Measurements from ENCODE around the gene CAMKK2.
"Not testable (repeated sequence)": the region's sequence is repeated elsewhere in the genome, so short reads cannot be mapped to it uniquely, and the experiment has no call there.

CAMKK2 gene

DNA sequence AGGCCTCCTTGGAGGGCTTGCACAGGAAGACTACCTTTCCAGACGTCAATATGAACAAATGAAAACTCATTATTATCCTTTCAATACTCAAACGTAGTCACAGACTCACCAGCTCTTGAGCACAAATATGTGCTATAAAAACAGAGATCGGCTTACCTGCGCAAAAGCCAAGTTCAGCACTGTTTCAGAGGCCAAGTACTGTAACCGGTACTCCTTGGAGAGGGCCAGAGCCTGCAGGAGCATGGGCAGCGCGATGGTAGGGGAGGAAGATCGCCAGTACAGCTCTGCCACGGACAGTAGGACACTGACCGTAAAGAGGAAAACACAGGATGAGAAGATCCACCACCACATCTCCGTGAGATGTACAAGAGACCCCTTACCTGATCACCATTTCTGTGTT, 21.6 kb upstream of the CAMKK2 start:
- TF ChIP-seq, protein P1, sequence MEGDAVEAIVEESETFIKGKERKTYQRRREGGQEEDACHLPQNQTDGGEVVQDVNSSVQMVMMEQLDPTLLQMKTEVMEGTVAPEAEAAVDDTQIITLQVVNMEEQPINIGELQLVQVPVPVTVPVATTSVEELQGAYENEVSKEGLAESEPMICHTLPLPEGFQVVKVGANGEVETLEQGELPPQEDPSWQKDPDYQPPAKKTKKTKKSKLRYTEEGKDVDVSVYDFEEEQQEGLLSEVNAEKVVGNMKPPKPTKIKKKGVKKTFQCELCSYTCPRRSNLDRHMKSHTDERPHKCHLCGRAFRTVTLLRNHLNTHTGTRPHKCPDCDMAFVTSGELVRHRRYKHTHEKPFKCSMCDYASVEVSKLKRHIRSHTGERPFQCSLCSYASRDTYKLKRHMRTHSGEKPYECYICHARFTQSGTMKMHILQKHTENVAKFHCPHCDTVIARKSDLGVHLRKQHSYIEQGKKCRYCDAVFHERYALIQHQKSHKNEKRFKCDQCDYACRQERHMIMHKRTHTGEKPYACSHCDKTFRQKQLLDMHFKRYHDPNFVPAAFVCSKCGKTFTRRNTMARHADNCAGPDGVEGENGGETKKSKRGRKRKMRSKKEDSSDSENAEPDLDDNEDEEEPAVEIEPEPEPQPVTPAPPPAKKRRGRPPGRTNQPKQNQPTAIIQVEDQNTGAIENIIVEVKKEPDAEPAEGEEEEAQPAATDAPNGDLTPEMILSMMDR (IDR thresholded peaks at IDR 0.05; ENCODE audit: extremely low read depth, missing control alignments): no peak
- DNase-seq (ENCODE audit: low spot score): no peak

DNA sequence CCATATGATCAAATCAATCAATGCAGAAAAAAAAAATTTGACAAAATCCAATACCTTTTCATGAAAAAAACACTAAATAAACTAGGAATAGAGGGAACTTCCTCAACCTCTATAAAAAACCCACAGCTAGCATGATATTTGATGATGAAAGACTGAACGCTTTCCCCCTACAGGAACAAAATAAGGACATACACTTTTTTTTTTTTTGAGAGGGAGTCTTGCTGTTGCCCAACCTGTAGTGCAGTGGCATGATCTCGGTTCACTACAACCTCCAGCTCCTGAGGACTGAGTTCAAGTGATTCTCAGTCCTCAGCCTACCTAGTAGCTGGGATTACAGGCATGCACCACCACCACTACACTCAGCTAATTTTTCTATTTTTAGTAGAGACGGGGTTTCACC, 17.9 kb upstream of the CAMKK2 start:
- TF ChIP-seq, protein P1 (IDR thresholded peaks at IDR 0.05; ENCODE audit: extremely low read depth, missing control alignments): no peak
- no peak for DNase-seq (ENCODE audit: low spot score)

DNA sequence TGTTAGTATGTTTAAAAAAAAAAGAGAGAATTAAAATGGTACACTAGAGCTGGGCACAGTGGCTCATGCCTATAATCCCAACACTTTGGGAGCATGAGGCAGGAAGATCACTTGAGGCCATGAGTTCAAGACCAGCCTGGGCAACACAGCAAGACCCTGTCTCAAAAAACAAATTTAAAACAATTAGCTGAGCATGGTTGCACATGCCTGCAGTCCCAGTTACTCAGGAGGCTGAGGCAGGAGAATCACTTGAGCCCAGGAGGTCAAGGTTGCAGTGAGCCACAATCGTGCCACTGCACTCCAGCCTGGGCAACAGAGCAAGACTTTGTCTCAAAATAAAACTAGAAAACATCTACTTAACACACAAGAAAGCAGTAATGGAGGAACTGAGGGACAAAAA, 13.7 kb upstream of the CAMKK2 start:
- not testable (repeated sequence) for DNase-seq (ENCODE audit: low spot score)

DNA sequence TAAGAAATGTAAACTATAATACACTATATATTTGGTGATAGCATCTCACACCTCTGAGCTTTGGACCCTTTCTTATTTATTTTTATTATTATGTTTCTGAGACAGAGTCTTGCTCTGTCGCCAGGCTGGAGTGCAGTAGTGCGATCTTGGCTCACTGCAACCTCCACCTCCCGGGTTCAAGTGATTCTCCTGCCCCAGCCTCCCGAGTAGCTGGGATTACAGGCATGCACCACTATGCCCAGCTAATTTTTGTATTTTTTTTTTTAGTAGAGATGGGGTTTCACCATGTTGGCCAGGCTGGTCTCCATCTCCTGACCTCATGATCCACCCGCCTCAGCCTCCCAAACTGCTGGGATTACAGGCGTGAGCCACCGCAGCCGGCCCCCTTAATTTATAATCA, 10.9 kb upstream of the CAMKK2 start:
- not testable (repeated sequence) for DNase-seq (ENCODE audit: low spot score)

DNA sequence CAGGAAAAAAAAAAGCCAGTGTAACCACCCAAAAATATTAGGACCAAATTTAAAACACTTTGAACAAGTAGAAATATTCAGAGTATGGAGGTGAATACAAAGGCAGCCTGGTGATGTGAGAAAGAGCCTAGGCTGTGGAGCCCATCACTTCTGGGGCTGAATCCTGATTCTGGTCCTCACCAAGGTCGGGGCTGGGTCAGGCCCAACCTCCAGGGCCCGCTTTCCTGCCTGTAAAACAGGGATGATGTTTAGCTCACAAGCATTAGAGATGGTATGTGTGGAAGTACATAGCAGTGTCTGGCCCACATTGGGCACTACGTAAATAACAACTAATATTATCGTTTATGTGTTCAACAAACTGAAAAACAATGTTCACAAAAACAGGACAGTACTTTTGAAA, 7.8 kb upstream of the CAMKK2 start:
- TF ChIP-seq, protein P1 (IDR thresholded peaks at IDR 0.05; ENCODE audit: extremely low read depth, missing control alignments): no peak
- no peak for DNase-seq (ENCODE audit: low spot score)

DNA sequence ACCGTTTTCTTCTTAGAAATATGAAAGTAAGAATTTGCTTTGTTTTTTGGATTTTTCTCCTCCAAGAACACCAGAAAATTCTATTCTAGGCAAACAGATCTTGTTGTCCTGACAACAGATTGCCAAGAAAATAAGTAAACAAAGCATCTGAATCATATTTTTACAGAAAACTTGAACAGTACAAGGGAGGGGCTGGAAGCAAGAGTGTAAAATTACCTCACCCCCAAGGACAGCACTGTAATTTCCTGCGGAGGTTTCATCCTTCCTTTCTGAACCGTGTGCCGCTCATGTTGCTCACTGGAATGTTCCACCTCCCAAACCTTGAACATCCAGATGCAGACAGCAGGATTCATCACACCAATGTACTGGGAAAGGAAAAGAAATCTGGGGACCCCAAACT, 5.4 kb upstream of the CAMKK2 start:
- TF ChIP-seq, protein P1 (IDR thresholded peaks at IDR 0.05; ENCODE audit: extremely low read depth, missing control alignments): no peak
- DNase-seq (ENCODE audit: low spot score): no peak

DNA sequence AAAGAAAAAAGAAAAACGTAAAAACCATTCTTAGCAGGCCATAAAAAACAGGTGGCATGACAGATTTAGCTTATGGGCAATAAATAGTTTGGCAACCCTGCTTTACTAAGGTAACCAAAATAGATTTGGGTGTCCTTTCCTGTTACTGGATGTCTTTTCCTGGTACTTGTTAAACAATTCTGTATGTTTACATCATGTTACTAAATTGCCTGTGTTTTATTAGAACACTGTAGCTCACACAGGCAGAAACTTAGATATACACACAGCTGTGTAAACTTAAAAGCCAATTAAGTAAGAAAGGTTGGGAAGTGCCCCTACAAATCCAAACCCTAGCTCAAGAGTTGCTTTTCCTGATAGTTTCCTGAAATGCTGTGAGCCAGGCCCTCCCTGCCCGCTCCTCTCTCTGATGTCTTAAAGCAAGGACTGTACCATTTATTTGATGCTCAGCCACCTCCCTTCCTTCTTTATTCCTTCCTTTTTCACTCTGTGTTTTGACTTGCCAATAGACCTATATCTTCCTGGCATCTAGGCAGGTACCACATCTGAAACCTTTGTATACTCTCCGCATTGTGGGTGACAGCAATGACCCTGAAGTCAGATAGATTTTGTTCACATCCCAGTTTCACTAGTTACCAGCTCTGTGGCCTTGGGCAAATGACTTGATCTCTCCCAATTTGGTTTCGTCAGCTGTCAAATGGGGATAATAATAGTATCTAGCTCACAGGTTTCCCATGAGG, 3.7 kb upstream of the CAMKK2 start:
- TF ChIP-seq, protein P1 (IDR thresholded peaks at IDR 0.05; ENCODE audit: extremely low read depth, missing control alignments): no peak
- no peak for DNase-seq (ENCODE audit: low spot score)

DNA sequence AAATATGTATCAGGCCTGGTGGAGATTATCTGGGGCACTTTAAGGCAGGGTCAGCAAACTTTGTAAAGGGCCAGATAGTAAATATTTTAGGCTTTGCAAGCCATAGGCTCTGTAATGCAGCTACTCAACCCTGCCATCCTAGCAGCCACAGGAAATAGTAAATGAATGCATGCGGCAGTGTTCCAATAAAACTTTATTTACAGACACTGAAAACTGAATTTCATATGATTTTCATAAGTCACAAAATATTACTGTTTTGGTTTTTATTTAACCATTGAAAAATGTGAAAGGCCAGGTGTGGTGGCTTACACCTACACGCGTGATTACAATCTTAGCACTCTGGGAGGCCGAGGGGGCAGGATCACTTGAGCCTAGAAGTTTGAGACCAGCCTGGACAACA, 3.2 kb upstream of the CAMKK2 start:
- DNase-seq (ENCODE audit: low spot score): no peak
- TF ChIP-seq, protein P1 (IDR thresholded peaks at IDR 0.05; ENCODE audit: extremely low read depth, missing control alignments): no peak

DNA sequence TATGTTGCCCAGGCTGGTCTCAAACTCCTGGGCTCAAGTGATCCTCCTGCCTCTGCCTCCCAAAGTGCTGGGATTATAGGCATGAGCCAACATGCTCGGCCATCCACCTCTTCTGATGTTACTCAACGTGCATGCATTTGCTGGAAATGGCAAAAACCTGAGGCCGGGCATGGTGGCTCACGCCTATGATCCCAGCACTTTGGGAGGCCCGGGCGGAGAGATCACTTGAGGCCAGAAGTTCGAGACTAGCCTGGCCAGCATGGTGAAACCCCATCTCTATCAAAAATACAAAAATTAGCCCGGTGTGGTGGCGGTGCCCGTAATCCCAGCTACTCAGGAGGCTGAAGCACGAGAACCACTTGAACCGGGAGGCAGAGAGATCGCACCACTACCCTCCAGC, 1.9 kb upstream of the CAMKK2 start:
- DNase-seq (ENCODE audit: low spot score): not testable (repeated sequence)
